ENCODE data around the gene TAAR1.

DNA sequence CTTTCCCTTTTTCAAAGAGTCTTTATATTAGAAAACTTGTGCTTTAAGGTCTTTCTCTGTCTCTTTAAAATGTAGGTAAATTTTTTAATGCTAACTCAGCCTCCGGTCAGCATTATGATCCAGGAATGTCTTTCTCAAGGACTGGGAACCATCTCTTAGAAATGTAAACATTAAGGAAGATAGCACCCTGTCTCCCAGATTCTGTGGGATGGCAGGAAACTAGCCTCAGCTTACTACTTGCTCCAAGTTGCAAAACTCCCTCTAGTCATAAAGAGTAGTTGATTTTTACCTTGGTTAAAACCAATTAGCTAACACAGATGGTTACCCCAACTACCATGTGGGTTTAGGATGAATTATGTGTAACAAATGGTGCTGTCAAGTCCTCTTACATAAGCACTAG lies 4.7 kb upstream of the TAAR1 start:
- no peak for TF ChIP-seq CTCF (conservative IDR thresholded peaks at IDR 0.05 in 1 of 2, IDR thresholded peaks at IDR 0.05 in 1 of 2; ENCODE audit: low read depth in 1 of 2, low read length in 2 of 2)
- no peak for TF ChIP-seq EZH2 (IDR thresholded peaks at IDR 0.05; ENCODE audit: low read length, missing control alignments)

All from fibroblast of lung (primary cell).